Kidney (tissue), 14 donors: Measurements from ENCODE around the gene RASGRF1. TPM values are rescaled to one million over a fixed set of nuclear protein-coding genes. Genes with fewer than 3 reads are reported as not detected.

ENCODE experiments used
- DNase-seq, 5 donors: peaks; one replicate each; pipeline ENCODE4 v3.0.0-alpha.2; 2013 to 2020
- FAIRE-seq: peaks from 2 replicates; lab custom pipeline; 2012; peaks lifted over from hg19 to GRCh38; lab: Jason Lieb, UNC
- H3K27ac ChIP-seq, 2 donors: one replicate each; pipeline ENCODE4 v1.7.0; 2013; ENCODE audit warnings: low read depth in 2 of 2, low read length in 2 of 2, inconsistent platforms in 1 of 2
- H3K27me3 ChIP-seq: one replicate; pipeline ENCODE4 v1.7.1; 2013; ENCODE audit warnings: low read length, inconsistent platforms; ENCODE audit not compliant: control insufficient read depth, insufficient read depth
- H3K36me3 ChIP-seq, 3 donors: one replicate each; pipeline versions ENCODE4 v1.7.0 to v1.7.1; 2013; ENCODE audit warnings: low read length in 3 of 3, control low read depth in 1 of 3, inconsistent platforms in 1 of 3; ENCODE audit not compliant: insufficient read depth in 3 of 3, control insufficient read depth in 2 of 3
- H3K4me1 ChIP-seq, 3 donors: one replicate each; pipeline versions ENCODE4 v1.7.0 to v1.7.1; 2013; ENCODE audit warnings: low read length in 3 of 3, inconsistent platforms in 1 of 3, low read depth in 1 of 3; ENCODE audit not compliant: control insufficient read depth in 2 of 3, insufficient read depth in 2 of 3
- H3K4me3 ChIP-seq, 3 donors: one replicate each; pipeline versions ENCODE4 v1.7.0 to v1.8.1; 2013; ENCODE audit warnings: low read length in 3 of 3, control low read depth in 1 of 3, inconsistent platforms in 1 of 3
- H3K9ac ChIP-seq, 3 donors: one replicate each; pipeline versions ENCODE4 v1.7.0 to v1.7.1; 2013; ENCODE audit warnings: low read length in 3 of 3, control low read depth in 1 of 3, inconsistent platforms in 1 of 3
- H3K9me3 ChIP-seq, 3 donors: one replicate each; pipeline versions ENCODE4 v1.7.0 to v1.7.1; 2013; ENCODE audit warnings: low read length in 3 of 3, control low read depth in 1 of 3, inconsistent platforms in 1 of 3; ENCODE audit not compliant: control insufficient read depth in 2 of 3, insufficient read depth in 1 of 3
- CTCF ChIP-seq: IDR thresholded peaks from 3 replicates; pipeline ENCODE4 v1.5.1; 2012; ENCODE audit warnings: mild to moderate bottlenecking, moderate library complexity, borderline replicate concordance; ENCODE audit not compliant: insufficient read depth; ENCODE audit errors: extremely low read depth
- intact Hi-C: fragments of 100-400 bp; cut with DNase I; formaldehyde crosslinking; loops from one replicate; pipeline ENCODE4 v1.11.1; 2022
- polyA plus RNA-seq: library from polyadenylated mRNA; stranded (reverse); fragments of 350-450 nt; fragmentation: Illumina TruSeq; extraction: RNeasy Lipid Tissue Mini Kit (QIAGEN cat#74804); gene quantifications from one replicate; pipeline ENCODE4 v1.2.3, GENCODE V29; 2014; ENCODE audit warnings: low read depth, low replicate concordance; ENCODE audit not compliant: insufficient read depth
- total RNA-seq: library from RNA; stranded (reverse); fragmentation: NEBNext Ultra II Directional; extraction: Animal tissue kit (Norgen Biotek cat#: 25700); gene quantifications from one replicate; pipeline ENCODE4 v1.2.1, GENCODE V29; 2021
- donor health status: control.
- donor health status: control.
- donor health status: control.
- donor health status: control.
- donor health status: control.
- donor health status: DM: yes; HTN: yes; CAD: no.
- donor health status: Normal renal cell carcinoma (clear cell type).

The RASGRF1 gene
- total and polyA plus RNA-seq, 2 donors from 2014 or later: 0.98 to 4.2 TPM

GRCh38 chr15:78993257-78993930 is 97.2 kb downstream of the RASGRF1 start:
- Histone ChIP-seq H3K27me3 (no peaks in the 10 kb centered on the region), H3K27ac (peak overlapping the region; percentile 83 to 90), H3K4me3 (no peak overlapping the region), H3K36me3 (no peaks in the 10 kb centered on the region), H3K4me1 (peaks cover 0 to 40% (median 32%) of the 10 kb centered on the region in 3 donors), H3K9me3 (no peaks in the 10 kb centered on the region), H3K9ac (peak overlapping the region in 1 of 3 donors; percentile 5)
- TF ChIP-seq CTCF: no peak
- FAIRE-seq: no peak
- peak in 1 of 5 donors; percentile 39 for DNase-seq
- intact Hi-C loops: no loop called here

GRCh38 chr15:78992416-78993256 is 97.9 kb downstream of the RASGRF1 start:
- no peaks in the 10 kb centered on the region for H3K27me3 ChIP-seq
- no peak for TF ChIP-seq CTCF
- peak overlapping the region in 1 of 3 donors; percentile 5 for H3K9ac ChIP-seq
- no peak for FAIRE-seq
- no peaks in the 10 kb centered on the region for H3K36me3 ChIP-seq
- no peak overlapping the region for H3K4me3 ChIP-seq
- H3K9me3 ChIP-seq: no peaks in the 10 kb centered on the region
- intact Hi-C loops: no loop called here
- H3K27ac ChIP-seq: peak overlapping the region; percentile 83 to 90
- H3K4me1 ChIP-seq: peaks cover 0 to 40% (median 34%) of the 10 kb centered on the region in 3 donors
- DNase-seq: peak in 2 of 5 donors; percentile 37 to 56

- intact Hi-C loops: no loop called here
- DNase-seq (no peak), FAIRE-seq (no peak)
- no peak for TF ChIP-seq CTCF
- no peaks in the 10 kb centered on the region for H3K27me3 ChIP-seq
- peaks cover 0 to 40% (median 33%) of the 10 kb centered on the region in 3 donors for H3K4me1 ChIP-seq
- no peaks in the 10 kb centered on the region for H3K9me3 ChIP-seq
- H3K36me3 ChIP-seq: no peaks in the 10 kb centered on the region
- no peak overlapping the region for H3K4me3 ChIP-seq
- H3K9ac ChIP-seq: no peak overlapping the region
- H3K27ac ChIP-seq: peak overlapping the region in 1 of 2 donors; percentile 83
These were observed 98.7 kb downstream of the RASGRF1 start for GRCh38 chr15:78991879-78992278.
